B cell (primary cell): ENCODE measurements around the gene PLCB1. TPM values are rescaled to one million over a fixed set of nuclear protein-coding genes. Genes with fewer than 3 reads are reported as not detected.
"Not testable (repeated sequence)": the region's sequence is repeated elsewhere in the genome, so short reads cannot be mapped to it uniquely, and the experiment has no call there.

Experiments
- ATAC-seq: fragments of 200-7000 bp; cut with Tn5 transposase; one replicate; pipeline ENCODE4 v1.10.0; 2021; ENCODE audit warnings: low read depth, mild to moderate bottlenecking, moderate number of reproducible peaks, moderate library complexity
- CTCF ChIA-PET: fragments of 350-600 bp; sonication (Branson Sonifier 250); formaldehyde crosslinking; loops from one replicate; lab custom pipeline; 2021; ENCODE audit warnings: antibody characterized with exemption, inconsistent platforms; lab: Charles Lee
- POLR2A ChIA-PET: fragments of 350-600 bp; sonication (Branson Sonifier 250); formaldehyde crosslinking; loops from one replicate; lab custom pipeline; 2021; ENCODE audit warnings: antibody characterized with exemption; lab: Charles Lee
- DNase-seq: peaks from one replicate; pipeline ENCODE4 v3.0.0; 2013
- H2AFZ ChIP-seq: 2 replicates; pipeline ENCODE4 v1.6.1; 2012; ENCODE audit warnings: mild to moderate bottlenecking, low read depth, low read length; ENCODE audit not compliant: insufficient read depth, poor library complexity, severe bottlenecking
- H3K27ac ChIP-seq, 2 donors: 1 replicate in 1 of 2; 2 replicates in 1 of 2; pipeline ENCODE4 v1.5.1; 2012 to 2013; ENCODE audit warnings: low read length in 2 of 2, mild to moderate bottlenecking in 2 of 2, moderate library complexity in 1 of 2
- H3K27me3 ChIP-seq, 4 experiments: fragments of 200-600 bp in 1 of 4; sonication (generic) in 1 of 4; replicated peaks in 1 of 4; 1 replicate in 2 of 4; 2 replicates in 2 of 4; pipeline versions ENCODE4 v1.6.1 to v1.7.0; 2013 to 2016; ENCODE audit warnings: low read length in 3 of 4, mild to moderate bottlenecking in 2 of 4, mixed read lengths in 1 of 4, moderate library complexity in 1 of 4; ENCODE audit not compliant: insufficient read depth in 4 of 4, control insufficient read depth in 3 of 4; ENCODE audit errors: control extremely low read depth in 1 of 4
- H3K36me3 ChIP-seq, 2 experiments: replicated peaks in 1 of 2; 1 replicate in 1 of 2; 2 replicates in 1 of 2; pipeline versions ENCODE4 v1.6.1 to v1.7.1; 2013; ENCODE audit warnings: low read length in 1 of 2; ENCODE audit not compliant: insufficient read depth in 2 of 2, control insufficient read depth in 1 of 2; ENCODE audit errors: control extremely low read depth in 1 of 2, extremely low read depth in 1 of 2
- H3K4me1 ChIP-seq, 2 donors: fragments of 200-600 bp in 1 of 2; sonication (generic) in 1 of 2; 1 replicate in 1 of 2; 2 replicates in 1 of 2; pipeline versions ENCODE4 v1.5.1 to v1.6.1; 2013 to 2017; ENCODE audit warnings: low read length in 2 of 2; ENCODE audit not compliant: control insufficient read depth in 2 of 2, insufficient read depth in 2 of 2
- H3K4me2 ChIP-seq: replicated peaks from 2 replicates; pipeline ENCODE3; 2012; ENCODE audit warnings: mild to moderate bottlenecking, low read depth, low read length; ENCODE audit not compliant: poor library complexity, severe bottlenecking
- H3K4me3 ChIP-seq, 5 experiments: fragments of 200-600 bp in 1 of 5; sonication (generic) in 1 of 5; 1 replicate in 3 of 5; 2 replicates in 2 of 5; pipeline versions ENCODE4 v1.5.1 to v1.7.0; 2011 to 2016; ENCODE audit warnings: low read length in 4 of 5, mild to moderate bottlenecking in 4 of 5, low read depth in 2 of 5, control low read depth in 1 of 5, moderate library complexity in 1 of 5; ENCODE audit not compliant: insufficient read depth in 1 of 5; ENCODE audit errors: control extremely low read depth in 1 of 5, extremely low read depth in 1 of 5
- H3K79me2 ChIP-seq: fragments of 200-600 bp; sonication (generic); one replicate; pipeline ENCODE4 v1.6.0; 2016; ENCODE audit warnings: low read length; ENCODE audit not compliant: control insufficient read depth, insufficient read depth
- H3K9ac ChIP-seq: fragments of 200-600 bp; sonication (generic); 2 replicates; pipeline ENCODE4 v1.6.1; 2017; ENCODE audit warnings: mild to moderate bottlenecking, low read length, moderate library complexity
- H3K9me3 ChIP-seq, 3 donors: one replicate each; pipeline versions ENCODE4 v1.6.1 to v1.7.1; 2013; ENCODE audit warnings: low read length in 2 of 3; ENCODE audit not compliant: control insufficient read depth in 2 of 3, insufficient read depth in 1 of 3; ENCODE audit errors: control extremely low read depth in 1 of 3
- H4K20me1 ChIP-seq: 2 replicates; pipeline ENCODE4 v1.6.0; 2012; ENCODE audit warnings: mild to moderate bottlenecking, low read length; ENCODE audit not compliant: insufficient read depth, control insufficient read depth, poor library complexity, severe bottlenecking
- H3K27ac Mint-ChIP-seq: one replicate; pipeline ENCODE4 v1.8.0; 2021; ENCODE audit warnings: mixed read lengths
- H3K27me3 Mint-ChIP-seq: one replicate; pipeline ENCODE4 v1.8.0; 2021; ENCODE audit warnings: mixed read lengths
- H3K4me1 Mint-ChIP-seq: one replicate; pipeline ENCODE4 v1.8.0; 2021; ENCODE audit warnings: mixed read lengths
- H3K4me3 Mint-ChIP-seq: one replicate; pipeline ENCODE4 v1.8.0; 2021; ENCODE audit warnings: mixed read lengths
- H3K9me3 Mint-ChIP-seq: one replicate; pipeline ENCODE4 v1.8.0; 2022; ENCODE audit warnings: mixed read lengths; ENCODE audit not compliant: insufficient read depth
- EZH2 ChIP-seq: IDR thresholded peaks from 2 replicates; pipeline ENCODE4 v1.6.1; 2012; ENCODE audit warnings: borderline replicate concordance, low read depth, mild to moderate bottlenecking, moderate library complexity, low read length; ENCODE audit not compliant: insufficient read depth, poor library complexity, severe bottlenecking
- WGBS: methylation state at CpG from one replicate; pipeline ENCODE4 v1.1.5; 2013; ENCODE audit warnings: missing lambda C conversion rate; ENCODE audit not compliant: insufficient coverage; 5-methylcytosine and 5-hydroxymethylcytosine counted together
- intact Hi-C: fragments of 100-400 bp; cut with micrococcal nuclease; formaldehyde crosslinking; loops from one replicate; pipeline ENCODE4 v1.10.0; 2022
- polyA plus RNA-seq: library from polyadenylated mRNA; depleted of rRNA; stranded (reverse); fragments of >200 nt; gene quantifications from 2 replicates; pipeline ENCODE4 v1.2.3, GENCODE V29; 2012
- total RNA-seq, 2 donors: library from RNA; stranded (reverse); fragments of 120-200 nt in 1 of 2; gene quantifications; 1 replicate in 1 of 2; 2 replicates in 1 of 2; pipeline versions ENCODE4 v1.2.3 to v1.2.4, GENCODE V29; 2013 to 2022
- TF ChIP-seq, protein P1 (sequence below): fragments of 200-600 bp; IDR thresholded peaks from one replicate; pipeline ENCODE4 v1.8.0; 2022; ENCODE audit warnings: antibody characterized with exemption, mild to moderate bottlenecking

PLCB1 gene
- total and polyA plus RNA-seq, 2 donors (not counting 1 experiment from before 2014, with no cell fraction given): 0.18 to 0.47 TPM

- Mint-ChIP-seq H3K27ac (no peak overlapping the region), H3K27me3 (no peaks in the 10 kb centered on the region), H3K9me3 (no peaks in the 10 kb centered on the region), H3K4me1 (no peaks in the 10 kb centered on the region), H3K4me3 (no peak overlapping the region)
- Histone ChIP-seq H3K4me3 (no peak overlapping the region), H3K27ac (no peak overlapping the region), H2AFZ (no peak overlapping the region), H3K27me3 (peaks cover 0 to 4% (median 0%) of the 10 kb centered on the region in 4 experiments), H3K79me2 (no peaks in the 10 kb centered on the region), H3K4me1 (no peaks in the 10 kb centered on the region), H3K9ac (no peak overlapping the region), H3K9me3 (no peaks in the 10 kb centered on the region), H3K4me2 (no peak overlapping the region), H3K36me3 (no peaks in the 10 kb centered on the region), H4K20me1 (no peaks in the 10 kb centered on the region)
- intact Hi-C loops: no loop called here
- DNase-seq (no peak), ATAC-seq (no peak)
- CTCF ChIA-PET: no interaction called here
- no CpG with 5 or more reads among the region's 1 CpG for WGBS
- no peak for TF ChIP-seq EZH2
- TF ChIP-seq, protein P1, sequence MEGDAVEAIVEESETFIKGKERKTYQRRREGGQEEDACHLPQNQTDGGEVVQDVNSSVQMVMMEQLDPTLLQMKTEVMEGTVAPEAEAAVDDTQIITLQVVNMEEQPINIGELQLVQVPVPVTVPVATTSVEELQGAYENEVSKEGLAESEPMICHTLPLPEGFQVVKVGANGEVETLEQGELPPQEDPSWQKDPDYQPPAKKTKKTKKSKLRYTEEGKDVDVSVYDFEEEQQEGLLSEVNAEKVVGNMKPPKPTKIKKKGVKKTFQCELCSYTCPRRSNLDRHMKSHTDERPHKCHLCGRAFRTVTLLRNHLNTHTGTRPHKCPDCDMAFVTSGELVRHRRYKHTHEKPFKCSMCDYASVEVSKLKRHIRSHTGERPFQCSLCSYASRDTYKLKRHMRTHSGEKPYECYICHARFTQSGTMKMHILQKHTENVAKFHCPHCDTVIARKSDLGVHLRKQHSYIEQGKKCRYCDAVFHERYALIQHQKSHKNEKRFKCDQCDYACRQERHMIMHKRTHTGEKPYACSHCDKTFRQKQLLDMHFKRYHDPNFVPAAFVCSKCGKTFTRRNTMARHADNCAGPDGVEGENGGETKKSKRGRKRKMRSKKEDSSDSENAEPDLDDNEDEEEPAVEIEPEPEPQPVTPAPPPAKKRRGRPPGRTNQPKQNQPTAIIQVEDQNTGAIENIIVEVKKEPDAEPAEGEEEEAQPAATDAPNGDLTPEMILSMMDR: no peak
- POLR2A ChIA-PET: no interaction called here
Measured at GRCh38 chr20:8851446-8851845, 719.4 kb downstream of the PLCB1 start.

GRCh38 chr20:8851919-8852318 is 719.9 kb downstream of the PLCB1 start:
- H3K27me3 Mint-ChIP-seq, H3K9me3 ChIP-seq, H3K4me1 ChIP-seq, H3K4me1 Mint-ChIP-seq, POLR2A ChIA-PET, H4K20me1 ChIP-seq, ATAC-seq, H3K4me3 ChIP-seq, H2AFZ ChIP-seq, H3K9ac ChIP-seq, CTCF ChIA-PET, H3K4me3 Mint-ChIP-seq, H3K9me3 Mint-ChIP-seq, intact Hi-C loops, H3K36me3 ChIP-seq, DNase-seq, H3K27me3 ChIP-seq, H3K4me2 ChIP-seq, H3K27ac ChIP-seq, H3K79me2 ChIP-seq, H3K27ac Mint-ChIP-seq: not testable (repeated sequence)
- no CpG with 5 or more reads among the region's 2 CpGs for WGBS

DNA sequence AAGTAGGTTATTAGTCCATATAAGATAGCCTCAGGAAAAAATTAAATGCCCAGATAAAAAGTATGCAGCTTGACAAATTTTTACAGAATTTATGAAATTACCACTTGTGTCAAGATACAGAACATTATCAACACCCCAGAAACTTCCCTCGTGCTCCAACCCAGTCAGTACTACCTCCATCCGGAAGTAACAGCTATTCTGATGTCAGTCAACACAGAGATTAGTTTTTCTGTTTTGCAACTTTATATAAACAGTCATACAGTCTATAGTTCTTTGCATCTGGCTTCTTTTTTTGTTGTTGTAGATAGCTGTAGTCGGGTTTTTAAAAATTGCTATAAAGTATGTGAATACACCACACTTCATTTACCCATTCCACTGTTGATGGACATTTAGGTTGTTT is 721.1 kb downstream of the PLCB1 start:
- H3K4me1 ChIP-seq, ATAC-seq, H3K27me3 Mint-ChIP-seq, H3K79me2 ChIP-seq, H4K20me1 ChIP-seq, H3K9me3 ChIP-seq, H3K9me3 Mint-ChIP-seq, H3K4me3 ChIP-seq, H3K4me1 Mint-ChIP-seq, H3K27ac ChIP-seq, POLR2A ChIA-PET, H3K4me2 ChIP-seq, DNase-seq, H2AFZ ChIP-seq, H3K9ac ChIP-seq, H3K27me3 ChIP-seq, H3K27ac Mint-ChIP-seq, H3K36me3 ChIP-seq, H3K4me3 Mint-ChIP-seq, intact Hi-C loops: not testable (repeated sequence)
- CTCF ChIA-PET: interaction anchor here (1.0 to 2.0 kb wide), 6 partner anchors 9 to 64 kb away, joined by 3 to 6 read pairs (median 4); no protein-coding TSS in a partner anchor
- WGBS: no CpG with 5 or more reads among the region's 3 CpGs
